Measurements from ENCODE around the gene RASSF7. TPM values are rescaled to one million over a fixed set of nuclear protein-coding genes. Genes with fewer than 3 reads are reported as not detected.

Gene RASSF7
- total and polyA plus RNA-seq, 10 of the 15 experiments (the other 5 are each of a cell fraction or from before 2014, with no cell fraction given) = 0.39 to 29.7 (median 13.2) TPM

DNA sequence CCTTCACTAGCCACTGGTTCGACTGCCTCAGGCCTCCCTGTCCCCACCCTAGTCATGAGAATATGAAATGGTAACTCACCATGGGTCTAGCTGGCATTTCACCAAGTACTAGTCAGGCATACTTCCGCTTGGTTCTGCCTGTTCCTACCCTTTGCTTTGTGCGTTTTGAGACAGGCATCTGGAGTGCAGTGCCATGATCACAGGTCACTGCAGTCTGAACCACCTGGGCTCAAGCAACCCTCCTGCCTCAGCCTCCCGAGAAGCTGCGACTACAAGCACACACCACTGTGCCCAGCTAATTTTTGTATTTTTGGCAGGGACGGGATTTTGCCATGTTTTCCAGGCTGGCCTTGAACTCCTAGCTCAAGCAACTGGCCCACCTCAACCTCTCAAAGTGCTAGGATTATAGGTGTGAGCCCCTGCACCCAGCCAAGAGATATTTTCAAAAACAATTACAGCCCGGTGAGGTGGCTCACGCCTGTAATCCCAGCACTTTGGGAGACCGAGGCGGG, 39.5 kb upstream of the RASSF7 start:
- H4K20me1 ChIP-seq (ENCODE audit: control insufficient read depth, insufficient read depth) = no peaks in the 10 kb centered on the region
- POLR2A ChIA-PET = no interaction called here
- peaks cover 3% of the 10 kb centered on the region; the same call in 1 of the 2 replicates for H3K4me1 ChIP-seq (ENCODE audit: control insufficient read depth, insufficient read depth, low read length)
- CTCF ChIA-PET = no interaction called here
- H3K9ac ChIP-seq (ENCODE audit: control insufficient read depth, insufficient read depth, low read length) = no peak overlapping the region
- DNase-seq (ENCODE audit: low read depth, low spot score) (no peak), ATAC-seq (no peak), FAIRE-seq (no peak)
- in situ Hi-C loops (cut with MboI) = no loop called here
- no peak overlapping the region for H2AFZ ChIP-seq (ENCODE audit: control insufficient read depth, low read depth, low read length)
- RAD21 ChIA-PET (ENCODE audit: unreplicated experiment) = no interaction called here
- no peak overlapping the region for H3K4me3 ChIP-seq
- no peaks in the 10 kb centered on the region for H3K79me2 ChIP-seq (ENCODE audit: control insufficient read depth, insufficient read depth, low read length)
- no peaks in the 10 kb centered on the region for H3K36me3 ChIP-seq (ENCODE audit: control insufficient read depth in 2 of 2, insufficient read depth in 2 of 2, low read length in 1 of 2)
- intact Hi-C loops (cut with micrococcal nuclease; ENCODE audit: unreplicated experiment) = no loop called here
- WGBS (ENCODE audit: insufficient coverage, insufficient replicate concordance, low lambda C conversion rate, missing lambda C conversion rate) = 79% methylated on average over 10 of the region's 10 CpGs
- H3K9me3 ChIP-seq (replicated peaks; ENCODE audit: control insufficient read depth, insufficient read depth, low read length) = no peaks in the 10 kb centered on the region
- SMC1A ChIA-PET (ENCODE audit: uncharacterized antibody, unreplicated experiment) = interaction anchor here (1.1 kb wide), 1 partner anchor 271 kb away, joined by 3 read pairs; no protein-coding TSS in a partner anchor
- H3K4me2 ChIP-seq (ENCODE audit: control insufficient read depth, insufficient read depth) = no peak overlapping the region
- BruUV-seq (replicated peaks) = no TSS peak
- no peak overlapping the region for H3K27ac ChIP-seq (ENCODE audit: control insufficient read depth, insufficient read depth)
- no peaks in the 10 kb centered on the region for H3K27me3 ChIP-seq (replicated peaks in 1 of 2; ENCODE audit: control insufficient read depth in 2 of 2, insufficient read depth in 2 of 2, low read length in 1 of 2)
- TF ChIP-seq ZSCAN29 (IDR thresholded peaks at IDR 0.05) = no peak
- TF ChIP-seq ZNF622 (IDR thresholded peaks at IDR 0.05) = no peak
- TF ChIP-seq CHD4 (IDR thresholded peaks at IDR 0.05) = no peak
- no peak for TF ChIP-seq ATF7 (IDR thresholded peaks at IDR 0.05; ENCODE audit: low read depth)
- TF ChIP-seq, protein P1, sequence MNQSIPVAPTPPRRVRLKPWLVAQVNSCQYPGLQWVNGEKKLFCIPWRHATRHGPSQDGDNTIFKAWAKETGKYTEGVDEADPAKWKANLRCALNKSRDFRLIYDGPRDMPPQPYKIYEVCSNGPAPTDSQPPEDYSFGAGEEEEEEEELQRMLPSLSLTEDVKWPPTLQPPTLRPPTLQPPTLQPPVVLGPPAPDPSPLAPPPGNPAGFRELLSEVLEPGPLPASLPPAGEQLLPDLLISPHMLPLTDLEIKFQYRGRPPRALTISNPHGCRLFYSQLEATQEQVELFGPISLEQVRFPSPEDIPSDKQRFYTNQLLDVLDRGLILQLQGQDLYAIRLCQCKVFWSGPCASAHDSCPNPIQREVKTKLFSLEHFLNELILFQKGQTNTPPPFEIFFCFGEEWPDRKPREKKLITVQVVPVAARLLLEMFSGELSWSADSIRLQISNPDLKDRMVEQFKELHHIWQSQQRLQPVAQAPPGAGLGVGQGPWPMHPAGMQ (IDR thresholded peaks at IDR 0.05; ENCODE audit: borderline replicate concordance) = no peak
- TF ChIP-seq ZBED1 (IDR thresholded peaks at IDR 0.05; ENCODE audit: borderline replicate concordance) = no peak
- TF ChIP-seq, protein P2, sequence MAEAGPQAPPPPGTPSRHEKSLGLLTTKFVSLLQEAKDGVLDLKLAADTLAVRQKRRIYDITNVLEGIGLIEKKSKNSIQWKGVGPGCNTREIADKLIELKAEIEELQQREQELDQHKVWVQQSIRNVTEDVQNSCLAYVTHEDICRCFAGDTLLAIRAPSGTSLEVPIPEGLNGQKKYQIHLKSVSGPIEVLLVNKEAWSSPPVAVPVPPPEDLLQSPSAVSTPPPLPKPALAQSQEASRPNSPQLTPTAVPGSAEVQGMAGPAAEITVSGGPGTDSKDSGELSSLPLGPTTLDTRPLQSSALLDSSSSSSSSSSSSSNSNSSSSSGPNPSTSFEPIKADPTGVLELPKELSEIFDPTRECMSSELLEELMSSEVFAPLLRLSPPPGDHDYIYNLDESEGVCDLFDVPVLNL (IDR thresholded peaks at IDR 0.05; ENCODE audit: low read depth, low read length) = no peak
- no peak for TF ChIP-seq NR2C1 (IDR thresholded peaks at IDR 0.05)
- TF ChIP-seq CBFB (IDR thresholded peaks at IDR 0.05; ENCODE audit: low read depth) = no peak
- TF ChIP-seq TCF7 (IDR thresholded peaks at IDR 0.05; ENCODE audit: borderline replicate concordance) = no peak
- TF ChIP-seq, protein P3, sequence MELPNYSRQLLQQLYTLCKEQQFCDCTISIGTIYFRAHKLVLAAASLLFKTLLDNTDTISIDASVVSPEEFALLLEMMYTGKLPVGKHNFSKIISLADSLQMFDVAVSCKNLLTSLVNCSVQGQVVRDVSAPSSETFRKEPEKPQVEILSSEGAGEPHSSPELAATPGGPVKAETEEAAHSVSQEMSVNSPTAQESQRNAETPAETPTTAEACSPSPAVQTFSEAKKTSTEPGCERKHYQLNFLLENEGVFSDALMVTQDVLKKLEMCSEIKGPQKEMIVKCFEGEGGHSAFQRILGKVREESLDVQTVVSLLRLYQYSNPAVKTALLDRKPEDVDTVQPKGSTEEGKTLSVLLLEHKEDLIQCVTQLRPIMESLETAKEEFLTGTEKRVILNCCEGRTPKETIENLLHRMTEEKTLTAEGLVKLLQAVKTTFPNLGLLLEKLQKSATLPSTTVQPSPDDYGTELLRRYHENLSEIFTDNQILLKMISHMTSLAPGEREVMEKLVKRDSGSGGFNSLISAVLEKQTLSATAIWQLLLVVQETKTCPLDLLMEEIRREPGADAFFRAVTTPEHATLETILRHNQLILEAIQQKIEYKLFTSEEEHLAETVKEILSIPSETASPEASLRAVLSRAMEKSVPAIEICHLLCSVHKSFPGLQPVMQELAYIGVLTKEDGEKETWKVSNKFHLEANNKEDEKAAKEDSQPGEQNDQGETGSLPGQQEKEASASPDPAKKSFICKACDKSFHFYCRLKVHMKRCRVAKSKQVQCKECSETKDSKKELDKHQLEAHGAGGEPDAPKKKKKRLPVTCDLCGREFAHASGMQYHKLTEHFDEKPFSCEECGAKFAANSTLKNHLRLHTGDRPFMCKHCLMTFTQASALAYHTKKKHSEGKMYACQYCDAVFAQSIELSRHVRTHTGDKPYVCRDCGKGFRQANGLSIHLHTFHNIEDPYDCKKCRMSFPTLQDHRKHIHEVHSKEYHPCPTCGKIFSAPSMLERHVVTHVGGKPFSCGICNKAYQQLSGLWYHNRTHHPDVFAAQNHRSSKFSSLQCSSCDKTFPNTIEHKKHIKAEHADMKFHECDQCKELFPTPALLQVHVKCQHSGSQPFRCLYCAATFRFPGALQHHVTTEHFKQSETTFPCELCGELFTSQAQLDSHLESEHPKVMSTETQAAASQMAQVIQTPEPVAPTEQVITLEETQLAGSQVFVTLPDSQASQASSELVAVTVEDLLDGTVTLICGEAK (IDR thresholded peaks at IDR 0.05; ENCODE audit: borderline replicate concordance) = no peak
- TF ChIP-seq, protein P4, sequence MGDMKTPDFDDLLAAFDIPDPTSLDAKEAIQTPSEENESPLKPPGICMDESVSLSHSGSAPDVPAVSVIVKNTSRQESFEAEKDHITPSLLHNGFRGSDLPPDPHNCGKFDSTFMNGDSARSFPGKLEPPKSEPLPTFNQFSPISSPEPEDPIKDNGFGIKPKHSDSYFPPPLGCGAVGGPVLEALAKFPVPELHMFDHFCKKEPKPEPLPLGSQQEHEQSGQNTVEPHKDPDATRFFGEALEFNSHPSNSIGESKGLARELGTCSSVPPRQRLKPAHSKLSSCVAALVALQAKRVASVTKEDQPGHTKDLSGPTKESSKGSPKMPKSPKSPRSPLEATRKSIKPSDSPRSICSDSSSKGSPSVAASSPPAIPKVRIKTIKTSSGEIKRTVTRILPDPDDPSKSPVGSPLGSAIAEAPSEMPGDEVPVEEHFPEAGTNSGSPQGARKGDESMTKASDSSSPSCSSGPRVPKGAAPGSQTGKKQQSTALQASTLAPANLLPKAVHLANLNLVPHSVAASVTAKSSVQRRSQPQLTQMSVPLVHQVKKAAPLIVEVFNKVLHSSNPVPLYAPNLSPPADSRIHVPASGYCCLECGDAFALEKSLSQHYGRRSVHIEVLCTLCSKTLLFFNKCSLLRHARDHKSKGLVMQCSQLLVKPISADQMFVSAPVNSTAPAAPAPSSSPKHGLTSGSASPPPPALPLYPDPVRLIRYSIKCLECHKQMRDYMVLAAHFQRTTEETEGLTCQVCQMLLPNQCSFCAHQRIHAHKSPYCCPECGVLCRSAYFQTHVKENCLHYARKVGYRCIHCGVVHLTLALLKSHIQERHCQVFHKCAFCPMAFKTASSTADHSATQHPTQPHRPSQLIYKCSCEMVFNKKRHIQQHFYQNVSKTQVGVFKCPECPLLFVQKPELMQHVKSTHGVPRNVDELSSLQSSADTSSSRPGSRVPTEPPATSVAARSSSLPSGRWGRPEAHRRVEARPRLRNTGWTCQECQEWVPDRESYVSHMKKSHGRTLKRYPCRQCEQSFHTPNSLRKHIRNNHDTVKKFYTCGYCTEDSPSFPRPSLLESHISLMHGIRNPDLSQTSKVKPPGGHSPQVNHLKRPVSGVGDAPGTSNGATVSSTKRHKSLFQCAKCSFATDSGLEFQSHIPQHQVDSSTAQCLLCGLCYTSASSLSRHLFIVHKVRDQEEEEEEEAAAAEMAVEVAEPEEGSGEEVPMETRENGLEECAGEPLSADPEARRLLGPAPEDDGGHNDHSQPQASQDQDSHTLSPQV (IDR thresholded peaks at IDR 0.05) = no peak
- TF ChIP-seq, protein P5, sequence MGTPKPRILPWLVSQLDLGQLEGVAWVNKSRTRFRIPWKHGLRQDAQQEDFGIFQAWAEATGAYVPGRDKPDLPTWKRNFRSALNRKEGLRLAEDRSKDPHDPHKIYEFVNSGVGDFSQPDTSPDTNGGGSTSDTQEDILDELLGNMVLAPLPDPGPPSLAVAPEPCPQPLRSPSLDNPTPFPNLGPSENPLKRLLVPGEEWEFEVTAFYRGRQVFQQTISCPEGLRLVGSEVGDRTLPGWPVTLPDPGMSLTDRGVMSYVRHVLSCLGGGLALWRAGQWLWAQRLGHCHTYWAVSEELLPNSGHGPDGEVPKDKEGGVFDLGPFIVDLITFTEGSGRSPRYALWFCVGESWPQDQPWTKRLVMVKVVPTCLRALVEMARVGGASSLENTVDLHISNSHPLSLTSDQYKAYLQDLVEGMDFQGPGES (IDR thresholded peaks at IDR 0.05) = no peak

Measured in GM12878 (cell line).